BLaER1 (cell line): ENCODE measurements around the gene ICA1L.
"Not testable (repeated sequence)": the region's sequence is repeated elsewhere in the genome, so short reads cannot be mapped to it uniquely, and the experiment has no call there.

Experiments used
- H3K27ac ChIP-seq: shearing (Covaris generic); formaldehyde crosslinking; 2 replicates; pipeline ENCODE4 v1.8.1; 2022
- H3K27me3 ChIP-seq: shearing (Covaris generic); formaldehyde crosslinking; 2 replicates; pipeline ENCODE4 v1.8.1; 2022
- H3K36me3 ChIP-seq: shearing (Covaris generic); formaldehyde crosslinking; 2 replicates; pipeline ENCODE4 v1.8.1; 2022
- H3K4me1 ChIP-seq: shearing (Covaris generic); formaldehyde crosslinking; 2 replicates; pipeline ENCODE4 v1.8.1; 2022
- H3K4me2 ChIP-seq: shearing (Covaris generic); formaldehyde crosslinking; 2 replicates; pipeline ENCODE4 v1.8.1; 2022
- H3K4me3 ChIP-seq: shearing (Covaris generic); formaldehyde crosslinking; 2 replicates; pipeline ENCODE4 v1.8.1; 2022
- H3K9ac ChIP-seq: shearing (Covaris generic); formaldehyde crosslinking; 2 replicates; pipeline ENCODE4 v1.8.1; 2022
- H3K9me3 ChIP-seq: shearing (Covaris generic); formaldehyde crosslinking; 2 replicates; pipeline ENCODE4 v1.8.1; 2022
- H4K20me1 ChIP-seq: shearing (Covaris generic); formaldehyde crosslinking; 2 replicates; pipeline ENCODE4 v1.8.1; 2022
- Cebpa-rat ChIP-seq: shearing (Covaris generic); IDR thresholded peaks from 2 replicates; pipeline ENCODE4 v1.8.1; 2022

The ICA1L gene

GRCh38 chr2:202821206-202822160, 50.1 kb downstream of the ICA1L start:
- Histone ChIP-seq H3K4me3 (no peak overlapping the region), H3K27ac (peak overlapping the region; percentile 53; the same call in 1 of the 2 replicates), H3K4me2 (peak overlapping the region; percentile 64), H3K9me3 (no peaks in the 10 kb centered on the region), H3K27me3 (no peaks in the 10 kb centered on the region), H3K9ac (no peak overlapping the region), H4K20me1 (no peaks in the 10 kb centered on the region), H3K4me1 (peaks cover 20% of the 10 kb centered on the region), H3K36me3 (no peaks in the 10 kb centered on the region)
- no peak for TF ChIP-seq Cebpa-rat

- Histone ChIP-seq H3K27ac (no peak overlapping the region), H3K4me1 (peaks cover 20% of the 10 kb centered on the region), H3K4me3 (no peak overlapping the region), H3K27me3 (no peaks in the 10 kb centered on the region), H3K9me3 (no peaks in the 10 kb centered on the region), H3K36me3 (no peaks in the 10 kb centered on the region), H3K4me2 (no peak overlapping the region), H3K9ac (no peak overlapping the region), H4K20me1 (no peaks in the 10 kb centered on the region)
- TF ChIP-seq Cebpa-rat = no peak
These were observed 53.2 kb downstream of the ICA1L start for GRCh38 chr2:202818321-202818720.

GRCh38 chr2:202817771-202818170, 53.8 kb downstream of the ICA1L start:
- H3K9ac ChIP-seq = no peak overlapping the region
- H3K4me1 ChIP-seq = peaks cover 18% of the 10 kb centered on the region
- H3K36me3 ChIP-seq = no peaks in the 10 kb centered on the region
- H3K27me3 ChIP-seq = no peaks in the 10 kb centered on the region
- H3K9me3 ChIP-seq = no peaks in the 10 kb centered on the region
- no peak overlapping the region for H3K4me3 ChIP-seq
- no peaks in the 10 kb centered on the region for H4K20me1 ChIP-seq
- no peak for TF ChIP-seq Cebpa-rat
- no peak overlapping the region for H3K27ac ChIP-seq
- H3K4me2 ChIP-seq = no peak overlapping the region

- Histone ChIP-seq H3K9ac (no peak overlapping the region), H3K4me1 (no peaks in the 10 kb centered on the region), H3K4me3 (no peak overlapping the region), H4K20me1 (no peaks in the 10 kb centered on the region), H3K9me3 (peaks cover 4% of the 10 kb centered on the region; the same call in 1 of the 2 replicates), H3K27me3 (no peaks in the 10 kb centered on the region), H3K4me2 (no peak overlapping the region), H3K36me3 (0 out of 2 replicates have a peak, but pooled peaks cover 2% of the 10 kb centered on the region), H3K27ac (no peak overlapping the region)
- TF ChIP-seq Cebpa-rat = no peak
These were observed 55.8 kb downstream of the ICA1L start for GRCh38 chr2:202815548-202816360.

GRCh38 chr2:202814226-202814625, 57.3 kb downstream of the ICA1L start:
- H3K4me1 ChIP-seq = no peaks in the 10 kb centered on the region
- H3K9me3 ChIP-seq = peaks cover 8% of the 10 kb centered on the region; the same call in 1 of the 2 replicates

GRCh38 chr2:202813387-202813786, 58.2 kb downstream of the ICA1L start:
- Histone ChIP-seq H4K20me1 (no peaks in the 10 kb centered on the region), H3K9ac (no peak overlapping the region), H3K4me3 (no peak overlapping the region), H3K36me3 (0 out of 2 replicates have a peak, but pooled peaks cover 5% of the 10 kb centered on the region), H3K27me3 (no peaks in the 10 kb centered on the region), H3K4me1 (no peaks in the 10 kb centered on the region), H3K27ac (no peak overlapping the region), H3K4me2 (no peak overlapping the region), H3K9me3 (peaks cover 10% of the 10 kb centered on the region; the same call in 1 of the 2 replicates)
- no peak for TF ChIP-seq Cebpa-rat

More at GRCh38 chr2:202814226-202814625, 57.3 kb downstream of the ICA1L start:
- no peaks in the 10 kb centered on the region for H3K27me3 ChIP-seq
- no peak overlapping the region for H3K27ac ChIP-seq
- no peak overlapping the region for H3K4me3 ChIP-seq
- H3K4me2 ChIP-seq = no peak overlapping the region
- TF ChIP-seq Cebpa-rat = no peak
- no peak overlapping the region for H3K9ac ChIP-seq
- H3K36me3 ChIP-seq = 0 out of 2 replicates have a peak, but pooled peaks cover 5% of the 10 kb centered on the region
- no peaks in the 10 kb centered on the region for H4K20me1 ChIP-seq

- no peak overlapping the region for H3K27ac ChIP-seq
- H3K36me3 ChIP-seq = 0 out of 2 replicates have a peak, but pooled peaks cover 5% of the 10 kb centered on the region
- peaks cover 13% of the 10 kb centered on the region; the same call in 1 of the 2 replicates for H3K9me3 ChIP-seq
- no peaks in the 10 kb centered on the region for H4K20me1 ChIP-seq
- TF ChIP-seq Cebpa-rat = no peak
- H3K9ac ChIP-seq = no peak overlapping the region
- no peaks in the 10 kb centered on the region for H3K4me1 ChIP-seq
- H3K4me3 ChIP-seq = no peak overlapping the region
- no peak overlapping the region for H3K4me2 ChIP-seq
- H3K27me3 ChIP-seq = no peaks in the 10 kb centered on the region
These were observed 62.8 kb downstream of the ICA1L start for GRCh38 chr2:202808754-202809153.

GRCh38 chr2:202807431-202808138, 64.0 kb downstream of the ICA1L start:
- not testable (repeated sequence) for H3K4me1 ChIP-seq, H3K36me3 ChIP-seq, H3K27ac ChIP-seq, H3K4me2 ChIP-seq, H3K9ac ChIP-seq, H4K20me1 ChIP-seq, H3K27me3 ChIP-seq, H3K4me3 ChIP-seq
- peaks cover 13% of the 10 kb centered on the region; the same call in 1 of the 2 replicates for H3K9me3 ChIP-seq

GRCh38 chr2:202805911-202806310, 65.7 kb downstream of the ICA1L start:
- not testable (repeated sequence) for H4K20me1 ChIP-seq, H3K36me3 ChIP-seq, H3K9ac ChIP-seq, H3K4me3 ChIP-seq, H3K4me1 ChIP-seq, H3K4me2 ChIP-seq, H3K27ac ChIP-seq, H3K27me3 ChIP-seq
- H3K9me3 ChIP-seq = peaks cover 10% of the 10 kb centered on the region; the same call in 1 of the 2 replicates
